Stimulated activated CD4-positive, alpha-beta T cell treated with anti-CD3 and anti-CD28 coated beads, Interleukin-4, amount 100 ng/mL, for 1 hour (primary cell): ENCODE measurements around the gene PARD3B.

Source experiments
- DNase-seq: peaks from one replicate; pipeline ENCODE4 v3.0.0-alpha.2; 2020

The PARD3B gene

GRCh38 chr2:205166745-205167144 is 621.5 kb downstream of the PARD3B start:
- no peak for DNase-seq

GRCh38 chr2:205169012-205169411 is 623.7 kb downstream of the PARD3B start:
- no peak for DNase-seq

DNA sequence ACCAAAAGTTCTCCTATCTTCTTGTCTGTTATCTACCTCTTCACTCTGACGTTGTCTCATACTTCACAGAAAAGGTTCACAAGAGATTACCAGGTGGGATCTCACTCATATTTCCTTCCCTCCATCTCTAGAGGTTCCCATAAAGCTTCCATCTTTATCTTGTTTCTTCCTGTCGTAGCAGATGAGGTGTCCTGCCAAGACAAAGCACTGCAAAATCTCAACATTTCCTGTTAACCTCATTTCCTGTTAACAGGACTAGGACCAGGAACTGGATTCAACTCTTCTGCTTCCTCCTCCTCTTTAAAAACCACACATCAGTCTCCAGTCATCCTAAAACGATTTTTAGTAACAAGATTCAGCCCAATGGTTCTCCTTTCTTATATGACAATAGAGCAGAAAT is 624.2 kb downstream of the PARD3B start:
- DNase-seq, result no peak

- DNase-seq, result no peak
These were observed 625.1 kb downstream of the PARD3B start for GRCh38 chr2:205170399-205170798.

DNA sequence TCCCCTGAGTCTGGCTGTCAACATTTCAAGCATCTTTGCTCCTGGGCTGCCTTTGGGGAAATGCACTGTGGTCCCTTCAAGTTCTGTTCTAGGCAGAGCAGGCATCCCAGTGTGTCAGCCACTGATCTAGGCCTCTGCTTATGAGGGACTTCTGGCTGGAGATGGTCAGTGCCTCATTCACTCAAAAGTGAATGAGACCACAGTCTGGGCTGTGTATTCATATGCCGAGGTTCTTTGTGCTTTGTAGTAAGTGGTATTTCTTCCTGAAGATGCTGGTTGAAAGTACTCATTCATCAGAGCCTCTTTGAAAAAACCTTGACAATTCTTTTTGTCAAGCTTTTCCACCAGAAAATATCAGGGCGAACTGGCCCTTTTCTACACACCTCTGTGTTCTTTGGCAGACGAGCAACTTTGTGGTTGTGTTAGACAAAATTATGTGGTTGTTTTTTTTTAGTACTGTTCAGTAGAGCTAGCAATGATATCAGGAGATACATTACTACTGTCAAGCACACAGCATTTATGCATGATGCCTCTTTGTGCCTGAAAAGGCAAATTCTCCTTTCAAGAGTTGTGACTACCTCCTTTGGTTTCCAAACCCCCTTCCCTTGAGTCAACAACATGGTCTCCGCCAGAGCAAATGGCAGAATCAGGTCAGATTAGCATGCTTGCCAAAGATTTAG is 626.1 kb downstream of the PARD3B start:
- no peak for DNase-seq

- DNase-seq, result no peak
These were observed 630.6 kb downstream of the PARD3B start for GRCh38 chr2:205175831-205176230.

DNA sequence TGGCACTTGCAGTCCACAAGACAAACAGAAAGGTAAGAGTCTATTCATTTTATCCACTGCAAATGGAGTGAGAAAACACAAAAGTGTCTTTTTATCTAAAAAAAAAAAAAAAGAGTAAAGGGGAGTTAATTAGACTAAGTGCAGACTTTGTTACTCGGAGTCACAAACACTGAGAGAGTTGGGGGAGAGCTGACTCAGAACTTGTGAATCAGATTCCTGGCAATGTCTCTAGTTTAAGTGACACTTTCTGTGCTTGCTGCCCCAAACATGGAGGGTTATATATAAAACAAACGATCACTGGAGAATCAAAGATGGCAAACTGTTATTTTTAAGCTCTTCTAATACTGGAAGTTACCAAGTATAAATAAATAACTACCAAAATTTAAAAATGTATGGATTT is 631.3 kb downstream of the PARD3B start:
- DNase-seq, result no peak

DNA sequence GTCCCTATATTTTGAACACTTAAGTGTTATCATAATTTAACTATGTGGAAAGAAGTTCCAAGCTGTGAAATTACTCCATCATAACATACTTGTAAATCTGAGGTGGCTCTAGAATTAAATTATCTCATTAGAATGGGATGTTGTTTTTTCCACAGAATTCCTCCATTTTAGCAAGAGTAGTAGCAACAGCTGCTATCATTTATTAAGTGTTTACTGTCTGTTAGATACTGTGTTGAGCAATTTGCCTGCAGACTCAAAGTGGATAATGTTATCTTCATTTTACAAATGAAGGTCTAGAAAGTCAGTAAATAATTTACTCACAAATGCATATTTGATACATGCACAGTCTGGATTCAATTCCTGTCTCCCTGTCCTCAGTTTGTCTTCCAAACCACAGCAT is 632.3 kb downstream of the PARD3B start:
- no peak for DNase-seq

DNA sequence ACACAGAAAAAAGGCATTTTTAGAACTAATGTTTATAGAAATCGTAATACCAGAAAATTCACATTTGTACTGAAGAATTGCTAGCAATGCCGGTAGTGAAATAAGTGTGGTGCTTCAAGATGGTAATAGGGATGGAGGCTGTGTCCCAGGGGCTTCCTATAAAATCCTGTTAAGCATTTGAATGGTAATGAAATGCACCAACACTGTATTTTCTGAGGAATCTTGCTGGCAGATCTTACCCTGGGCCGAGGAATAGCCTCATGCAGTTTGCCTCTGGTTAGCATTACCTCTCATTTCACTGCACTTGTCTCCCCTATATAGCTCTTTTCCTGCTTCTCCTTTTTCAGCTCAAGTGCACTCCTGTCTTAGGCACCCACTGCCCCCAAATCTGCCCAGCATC is 635.5 kb downstream of the PARD3B start:
- no peak for DNase-seq

DNA sequence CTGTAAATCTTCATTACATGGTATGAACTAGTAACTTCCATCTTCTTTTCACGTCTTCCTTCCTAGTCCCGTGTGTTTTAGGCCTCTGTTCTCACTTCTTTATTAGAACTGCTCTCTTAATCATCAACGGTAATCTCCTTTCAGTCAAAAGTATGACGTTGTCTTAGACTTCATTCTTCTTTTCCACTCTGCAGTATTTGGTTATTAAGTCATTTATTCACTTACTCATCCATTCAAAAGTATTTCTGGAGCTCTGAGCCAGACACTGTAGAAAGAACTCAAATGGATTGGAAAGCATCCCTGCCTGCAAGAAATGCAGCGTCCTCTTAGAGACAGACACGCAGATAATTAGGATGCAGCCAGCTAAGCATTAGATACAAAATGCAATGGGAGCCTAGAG is 642.5 kb downstream of the PARD3B start:
- no peak for DNase-seq

DNA sequence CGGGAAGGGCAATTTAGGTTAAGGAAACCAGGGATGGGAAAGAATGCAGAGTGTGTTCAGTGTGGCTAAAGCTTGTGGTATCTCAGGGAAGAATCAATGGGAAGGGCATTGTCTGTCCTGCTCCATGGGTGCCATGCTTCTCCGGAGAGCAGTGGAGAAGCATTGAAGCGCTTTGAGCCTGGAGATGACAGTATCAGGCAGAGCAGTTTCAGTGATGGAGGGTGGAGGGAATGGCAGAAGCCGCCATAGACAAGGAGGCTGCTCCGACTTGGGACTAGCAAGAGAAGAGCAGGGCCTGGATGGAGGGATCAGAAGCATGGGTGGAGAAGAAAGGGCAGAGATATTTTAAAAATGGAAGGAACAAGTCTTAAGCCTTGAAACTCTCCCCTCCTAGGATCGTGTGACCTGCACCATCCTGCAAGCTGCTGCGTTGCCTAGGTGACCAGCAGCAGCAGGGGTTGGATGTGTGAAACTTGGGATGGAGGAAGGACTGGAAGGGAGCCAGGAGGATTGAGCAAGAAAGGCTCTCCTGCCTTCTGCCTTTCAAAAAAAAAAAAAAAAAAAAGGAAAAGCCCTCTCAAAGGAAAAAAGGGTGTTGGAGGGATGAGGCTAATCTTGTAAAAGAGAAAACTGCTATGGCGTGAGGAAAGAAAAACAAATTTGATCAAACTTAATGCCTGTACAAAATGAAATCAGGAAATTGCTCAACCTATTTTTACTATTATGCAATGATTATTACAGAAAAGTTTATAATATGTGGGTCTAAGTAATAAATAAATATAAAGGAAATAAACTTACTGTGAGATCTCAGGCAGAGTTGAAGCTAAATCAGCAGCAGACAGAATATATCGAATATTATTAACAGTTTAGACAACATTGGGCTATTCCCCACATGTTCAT is 643.2 kb downstream of the PARD3B start:
- DNase-seq, result no peak

- no peak for DNase-seq
These were observed 644.0 kb downstream of the PARD3B start for GRCh38 chr2:205189301-205189700.

DNA sequence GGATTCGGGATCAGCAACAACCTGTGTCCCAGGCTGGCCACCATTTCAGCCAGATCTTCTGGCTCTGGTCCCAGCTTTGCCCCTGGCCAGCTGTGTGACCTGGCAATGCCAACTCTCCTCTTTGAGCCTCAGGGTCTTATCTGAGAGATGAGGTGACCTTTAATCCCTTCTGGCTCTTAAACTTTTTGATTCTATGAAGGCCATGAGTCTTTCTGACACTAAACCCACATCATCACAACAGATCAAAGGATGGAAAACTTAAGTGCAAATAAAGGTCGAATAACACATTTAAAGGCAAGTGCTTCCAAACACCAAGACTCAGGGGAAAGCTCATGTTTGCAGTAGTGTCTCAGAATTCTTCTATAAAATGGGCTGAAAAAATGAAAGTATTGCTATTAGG is 645.3 kb downstream of the PARD3B start:
- no peak for DNase-seq

DNA sequence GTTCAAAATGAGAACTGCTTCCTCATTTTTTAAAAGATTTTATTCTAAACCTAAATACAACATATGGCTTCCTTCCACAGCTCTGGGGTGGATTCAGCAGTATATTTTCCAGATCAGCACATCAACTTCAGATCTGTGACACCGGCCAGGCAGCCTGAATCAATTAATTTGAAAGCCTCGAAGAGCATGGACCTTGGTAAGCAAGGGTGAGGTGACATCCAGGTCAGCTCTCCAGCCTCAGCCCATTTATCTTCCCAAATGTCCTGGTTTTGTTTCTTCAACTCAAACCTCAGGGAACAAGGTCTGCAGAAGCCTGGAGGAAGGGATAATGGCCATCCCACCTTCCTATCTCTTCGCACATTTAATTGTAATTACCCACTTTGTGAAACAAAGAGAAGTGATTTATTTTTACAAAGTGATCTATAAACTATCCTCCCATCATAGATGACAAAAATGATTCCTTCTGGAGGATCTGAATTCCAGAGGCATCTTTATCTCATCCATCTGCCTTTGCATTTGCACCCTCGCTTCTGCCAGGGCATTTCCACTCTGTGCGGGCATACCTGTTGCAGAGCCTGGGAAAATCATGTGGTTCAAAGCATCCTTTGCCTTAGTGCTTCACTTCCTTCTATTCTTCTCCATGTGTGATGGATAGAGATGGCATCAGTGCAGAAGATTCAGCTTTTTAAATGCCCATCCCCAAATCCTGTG is 648.0 kb downstream of the PARD3B start:
- no peak for DNase-seq

GRCh38 chr2:205193836-205194228 is 648.6 kb downstream of the PARD3B start:
- no peak for DNase-seq

- no peak for DNase-seq
These were observed 652.3 kb downstream of the PARD3B start for GRCh38 chr2:205197468-205198139.

DNA sequence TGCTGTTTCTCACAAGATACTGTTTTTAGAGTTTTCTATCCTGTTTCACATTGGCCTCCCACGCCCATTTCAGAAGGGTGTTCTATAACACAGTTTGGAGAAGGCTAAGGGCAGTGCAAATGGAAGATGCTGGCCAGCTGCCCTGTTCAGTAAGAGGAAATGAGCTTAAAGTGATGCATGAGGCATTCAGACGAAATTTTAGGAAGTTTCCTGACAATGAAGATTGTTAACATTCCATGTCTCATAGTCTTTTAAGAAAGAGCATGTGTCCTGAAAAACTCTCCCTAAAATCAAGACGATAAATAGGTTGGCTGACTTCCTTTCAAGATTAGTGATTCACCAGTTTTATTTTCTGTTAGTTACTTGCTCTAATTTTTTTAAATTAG is 652.9 kb downstream of the PARD3B start:
- no peak for DNase-seq

- no peak for DNase-seq
These were observed 654.0 kb downstream of the PARD3B start for GRCh38 chr2:205199165-205199850.

DNA sequence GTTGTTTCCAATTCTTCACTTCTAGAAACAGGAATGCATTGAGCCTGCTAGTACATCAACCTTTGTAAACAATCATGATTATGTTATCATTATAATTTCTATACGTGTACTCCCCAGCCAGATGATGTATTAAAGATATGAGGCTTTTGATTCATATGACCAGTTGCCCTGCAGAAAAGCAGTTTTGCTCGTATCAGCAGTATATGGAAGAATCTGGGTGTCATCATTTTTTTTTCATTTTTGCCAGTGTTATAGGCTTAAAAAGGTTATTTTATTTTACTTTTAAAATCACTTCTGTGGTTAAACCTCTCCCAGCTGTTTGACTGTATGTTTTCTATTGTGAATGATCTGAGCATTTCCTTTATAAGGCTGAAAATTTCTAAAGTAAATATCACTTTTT is 665.2 kb downstream of the PARD3B start:
- DNase-seq, result no peak

DNA sequence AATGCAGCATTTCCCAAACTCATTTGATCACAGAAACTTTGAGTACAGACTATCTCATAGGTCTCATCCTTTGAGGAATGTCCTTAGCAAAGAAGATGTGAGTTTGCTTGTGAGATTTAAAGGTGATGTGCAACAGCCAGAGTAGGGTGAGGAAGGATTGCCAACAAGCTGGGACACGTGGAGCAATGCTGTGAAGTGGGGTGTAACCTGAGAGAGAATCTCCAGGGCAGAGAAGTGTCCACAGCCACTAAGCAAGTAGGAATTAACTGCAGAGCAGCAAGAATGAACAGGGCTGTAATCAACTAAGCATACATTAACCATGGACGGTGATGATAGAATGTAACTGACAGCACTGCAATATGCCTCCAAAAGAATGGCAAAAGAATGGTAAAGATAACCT is 667.1 kb downstream of the PARD3B start:
- no peak for DNase-seq

- DNase-seq, result no peak
These were observed 670.8 kb downstream of the PARD3B start for GRCh38 chr2:205216092-205216491.

- no peak for DNase-seq
These were observed 671.3 kb downstream of the PARD3B start for GRCh38 chr2:205216580-205216979.

DNA sequence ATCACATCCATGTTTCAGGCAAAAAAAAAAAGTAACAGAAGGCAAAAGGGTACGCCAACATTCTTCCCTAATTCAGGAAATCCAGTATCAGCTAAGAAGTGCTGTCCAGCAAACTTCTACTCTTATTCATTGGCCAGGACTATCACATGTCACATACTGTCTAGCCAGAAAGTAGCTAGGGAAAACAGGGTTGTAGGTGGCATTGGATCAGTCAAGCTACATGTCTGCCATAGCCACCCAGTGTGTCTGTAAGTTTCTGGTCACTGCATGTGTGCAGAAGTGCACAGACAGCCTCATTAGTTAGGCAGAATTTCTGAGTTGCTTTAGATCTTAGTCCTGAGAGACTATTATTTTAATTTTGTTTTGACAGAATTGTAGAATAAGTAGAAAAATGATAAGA is 671.7 kb downstream of the PARD3B start:
- no peak for DNase-seq
